HG03571 (cell line): ENCODE results near the gene ABHD6.
"Not testable (repeated sequence)": the region's sequence is repeated elsewhere in the genome, so short reads cannot be mapped to it uniquely, and the experiment has no call there.

Experiments used
- ATAC-seq: cut with Tn5 transposase; IDR thresholded peaks from one replicate; pipeline ENCODE4 v1.9.1; 2021; ENCODE audit not compliant: unreplicated experiment

The ABHD6 gene

DNA sequence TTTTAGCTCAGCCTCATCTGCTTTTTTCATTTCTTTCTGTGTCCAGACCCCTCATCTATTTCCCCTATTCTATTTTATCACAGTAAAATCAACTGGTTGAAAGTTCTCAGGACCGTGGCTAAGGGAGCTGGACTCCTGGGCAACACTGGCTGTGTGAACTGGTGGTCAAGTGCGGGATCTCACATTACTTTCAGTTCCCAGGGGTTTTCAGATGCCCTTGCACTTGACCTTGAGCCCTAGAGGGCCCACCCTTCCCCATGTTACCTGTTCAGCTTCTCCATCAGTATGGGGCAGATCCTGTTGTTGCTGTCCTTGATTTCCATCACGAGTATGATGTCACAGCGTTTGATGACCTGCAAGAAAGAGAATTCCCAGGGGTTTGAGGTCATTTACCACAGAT is 29.6 kb upstream of the ABHD6 start:
- ATAC-seq = no peak

DNA sequence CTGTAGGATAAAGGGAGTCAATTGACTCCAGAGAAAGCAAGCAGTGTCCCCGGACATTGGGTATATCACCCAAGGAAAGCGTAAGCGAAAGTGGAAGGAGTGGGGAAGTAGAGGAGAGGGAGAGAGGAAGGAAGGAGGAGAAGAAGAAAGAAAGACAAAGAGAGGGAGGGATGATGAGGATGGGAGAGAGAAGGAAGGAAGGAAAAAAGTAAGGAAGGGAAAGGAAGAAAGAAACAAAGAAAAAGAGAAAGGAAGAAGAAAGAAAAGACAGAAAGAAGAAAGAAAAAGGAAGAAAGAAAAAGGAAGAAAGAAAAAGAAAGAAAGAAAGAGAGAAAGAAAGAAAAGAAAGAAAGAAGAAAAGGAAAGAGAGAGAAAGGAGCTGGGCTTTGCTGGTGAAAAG is 27.7 kb upstream of the ABHD6 start:
- no peak for ATAC-seq

DNA sequence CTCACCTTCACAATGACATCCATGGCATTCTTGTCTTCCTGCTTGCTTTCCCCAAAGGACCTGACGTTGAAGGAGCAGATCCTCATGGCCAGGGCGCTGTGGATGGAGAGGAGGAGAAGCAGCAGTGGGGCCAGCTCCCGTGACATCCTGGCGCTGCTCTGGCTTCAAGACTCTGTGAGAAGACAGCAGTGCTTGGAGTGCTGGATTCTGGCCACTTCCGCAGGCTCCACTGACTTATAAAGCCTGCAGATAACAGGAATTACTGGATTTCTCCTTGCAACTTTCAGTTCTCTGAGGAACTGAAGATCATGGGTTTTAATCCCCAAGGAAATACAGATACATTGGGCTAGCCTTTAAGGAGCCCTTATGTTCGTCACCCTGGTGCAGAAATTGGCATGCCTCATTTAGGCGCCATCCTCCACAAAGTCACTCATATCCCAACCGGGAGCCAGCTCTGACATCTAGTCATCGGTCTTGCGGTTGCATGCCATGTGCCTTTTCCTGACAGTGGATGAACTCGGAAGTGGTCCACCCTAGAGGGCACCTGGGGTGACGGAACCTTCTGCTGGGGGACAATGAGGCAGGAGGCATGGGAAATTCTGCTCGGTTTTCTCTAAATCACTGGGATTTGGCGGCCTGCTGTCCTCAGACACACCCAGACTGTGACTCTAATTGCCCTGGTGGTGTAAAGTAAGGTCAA is 26.7 kb upstream of the ABHD6 start, which contains the start of gene DNASE1L3:
TSS of gene DNASE1L3 (minus strand) at position 212 of the 700 bp plus-strand sequence. CDS start at position 146, 66 bp downstream.
- ATAC-seq = no peak

DNA sequence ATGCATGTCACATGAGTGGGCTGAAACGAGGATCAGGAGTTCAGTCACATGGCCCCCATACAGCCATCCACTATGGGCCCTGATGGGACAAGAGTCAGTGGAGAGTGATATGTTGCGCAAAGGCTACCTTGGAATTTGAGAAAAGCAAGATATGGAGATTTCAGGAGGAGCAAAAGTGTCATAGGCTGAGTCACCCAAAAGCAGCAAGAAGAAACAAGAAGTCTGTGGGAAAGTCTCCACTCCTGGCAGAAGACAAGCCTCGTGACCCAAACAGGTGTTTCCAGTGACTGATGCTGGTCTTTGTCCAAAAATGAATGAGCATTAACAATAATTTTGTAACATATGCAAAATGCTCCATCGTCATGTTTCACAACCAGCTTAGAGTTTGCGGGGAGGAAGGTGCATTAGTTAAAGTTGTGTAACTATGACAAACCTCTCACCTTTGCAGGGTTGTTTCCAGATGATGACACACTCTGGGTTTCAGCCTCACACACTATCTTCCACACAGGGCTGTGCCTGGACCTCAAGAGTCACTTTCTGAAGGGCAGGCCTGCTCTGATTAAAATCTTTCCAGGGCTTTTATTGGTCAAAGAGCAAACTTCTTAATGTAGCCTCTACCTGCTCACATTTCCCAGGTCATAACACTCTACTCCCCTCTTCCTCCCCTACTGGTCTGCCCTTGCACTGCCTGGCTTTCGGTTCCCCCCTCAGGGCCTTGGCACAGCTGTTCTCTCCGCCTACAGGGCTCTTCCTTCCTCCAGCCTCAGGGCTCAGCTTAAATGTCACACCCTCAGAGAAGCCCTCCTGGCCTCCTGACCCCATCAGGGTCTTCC is 22.9 kb upstream of the ABHD6 start:
- ATAC-seq = peak; percentile 73

DNA sequence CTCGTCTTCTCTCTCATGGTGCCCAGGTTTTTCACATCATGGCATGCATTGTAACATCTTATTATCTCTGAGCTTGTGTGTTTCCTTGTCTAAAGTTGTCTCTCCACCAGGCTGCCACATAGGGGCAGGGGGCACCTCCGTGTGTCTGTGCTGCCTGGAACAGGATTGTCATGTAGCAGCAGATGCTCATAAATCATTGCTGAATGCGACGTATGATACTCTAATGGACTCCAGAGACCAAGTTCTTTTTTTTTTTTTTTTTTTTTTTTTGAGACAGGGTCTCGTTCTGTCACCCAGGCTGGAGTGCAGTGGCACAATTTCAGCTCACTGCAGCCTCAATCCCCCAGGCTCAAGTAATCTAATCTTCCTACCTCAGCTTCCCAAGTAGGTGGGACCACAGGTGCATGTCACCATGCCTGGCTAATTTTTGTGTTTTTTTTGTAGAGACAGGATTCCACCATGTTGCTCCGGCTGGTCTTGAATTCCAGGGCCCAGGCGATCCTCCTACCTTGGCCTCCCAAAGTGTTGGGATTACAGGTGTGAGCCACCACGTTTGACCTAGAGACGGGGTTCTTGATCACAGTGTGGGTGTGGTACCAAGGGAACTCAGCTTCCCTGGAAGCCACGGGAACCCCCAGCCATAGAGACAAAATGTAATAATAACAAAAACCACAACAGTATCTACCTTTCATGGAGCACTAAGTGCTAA is 22.1 kb upstream of the ABHD6 start:
- peak; percentile 1 for ATAC-seq

DNA sequence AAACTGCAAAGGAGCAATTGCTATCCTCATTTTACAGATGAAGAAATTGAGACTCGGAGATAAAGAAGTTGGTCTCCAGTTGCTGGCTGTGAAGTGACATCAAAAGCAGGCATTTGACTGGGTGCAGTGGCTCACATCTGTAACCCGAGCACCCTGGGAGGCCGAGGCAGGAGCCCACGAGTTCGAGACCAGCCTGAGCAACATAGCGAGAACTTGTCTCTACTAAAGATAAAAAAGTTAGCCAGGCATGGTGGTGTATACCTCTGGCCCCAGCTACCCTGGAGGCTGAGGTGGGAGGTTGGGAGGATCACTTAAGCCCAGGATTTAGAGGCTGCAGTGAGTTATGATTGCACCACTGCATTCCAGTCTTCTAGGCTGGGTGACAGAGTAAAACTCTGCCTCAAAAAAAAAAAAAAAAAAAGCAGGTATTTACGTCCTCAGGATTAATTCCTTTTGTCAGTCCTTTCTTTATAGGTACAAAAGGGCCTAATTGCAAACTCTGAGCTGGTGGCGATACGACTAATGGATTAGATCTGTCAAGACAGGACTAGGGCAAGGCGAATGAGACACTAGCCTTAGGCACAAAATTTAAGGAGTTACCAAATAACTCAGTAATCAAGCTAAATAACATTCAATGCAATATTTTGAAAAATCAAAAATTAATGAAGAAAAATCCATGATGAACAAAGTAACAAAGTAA is 20.9 kb upstream of the ABHD6 start:
- no peak for ATAC-seq

DNA sequence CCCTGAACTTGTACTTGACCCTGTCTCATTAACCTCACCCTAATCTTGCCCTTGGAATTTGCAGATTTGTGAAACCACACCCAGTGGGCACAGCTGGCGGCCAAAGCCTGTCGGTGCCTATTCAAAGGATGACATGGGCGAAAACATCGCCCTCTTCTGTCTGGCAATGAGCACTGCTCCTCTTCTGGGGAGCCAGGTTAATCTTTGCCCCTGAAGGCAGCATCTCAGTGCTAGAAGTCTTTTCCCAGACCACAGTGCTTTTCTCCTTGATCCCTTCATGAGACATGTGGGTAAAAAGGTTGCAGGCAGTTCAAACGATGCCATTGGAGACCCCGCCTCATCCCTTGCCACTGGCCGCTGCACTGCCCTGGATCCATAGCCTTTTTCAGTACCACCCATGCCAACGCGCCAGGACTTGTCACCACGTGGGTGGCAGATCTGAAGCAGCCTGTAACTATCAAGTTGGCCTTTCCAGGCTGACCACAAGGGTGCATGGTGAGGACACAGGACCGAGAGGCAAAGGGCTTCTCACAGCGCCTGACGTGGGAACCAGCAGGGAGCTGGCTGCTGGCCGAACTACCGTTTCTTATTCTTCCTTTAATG is 20.3 kb upstream of the ABHD6 start:
- ATAC-seq = peak; percentile 30

DNA sequence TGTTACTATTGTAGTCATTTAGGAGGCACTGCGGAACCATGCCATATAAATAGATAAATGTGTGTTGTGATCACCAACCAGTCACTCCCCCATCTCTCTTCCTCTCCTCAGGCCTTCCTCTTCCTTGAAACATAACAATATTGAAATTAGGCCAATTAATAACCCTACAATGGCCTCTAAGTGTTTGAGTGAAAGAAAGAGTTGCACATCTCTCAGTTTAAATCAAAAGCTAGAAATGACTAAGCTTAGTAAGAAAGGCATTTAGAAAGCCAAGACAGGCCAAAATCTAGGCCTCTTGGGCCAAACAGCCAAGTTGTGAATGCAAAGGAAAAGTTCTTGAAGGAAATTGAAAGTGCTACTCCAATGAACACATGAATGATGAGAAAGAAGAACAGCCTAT is 18.7 kb upstream of the ABHD6 start:
- no peak for ATAC-seq

DNA sequence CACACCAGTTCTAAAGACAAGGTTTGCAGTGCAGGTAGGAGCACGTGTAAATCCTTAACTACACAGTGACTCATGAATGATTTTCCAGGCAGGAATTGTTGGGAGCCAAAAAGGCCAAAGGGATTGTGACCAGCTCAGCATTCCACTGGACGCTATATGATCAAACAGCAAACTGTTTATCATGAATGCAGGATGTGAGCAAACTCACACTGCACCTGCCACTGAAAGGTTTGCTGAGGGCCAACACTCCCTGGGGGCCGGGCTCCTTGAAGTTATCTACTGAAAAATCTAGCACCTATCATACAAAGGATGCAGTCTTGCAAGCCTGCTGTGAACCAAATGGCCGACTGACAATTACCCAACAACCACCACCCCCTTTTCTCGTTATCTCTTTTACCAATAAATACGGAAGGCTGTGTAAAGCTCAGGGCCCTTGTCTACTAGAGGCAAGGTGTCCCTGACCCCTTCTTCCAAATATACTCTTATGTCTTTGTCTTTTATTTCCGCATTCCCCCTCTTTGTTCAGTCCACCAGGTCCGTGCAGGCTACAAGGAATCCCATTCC is 15.3 kb upstream of the ABHD6 start:
- no peak for ATAC-seq

DNA sequence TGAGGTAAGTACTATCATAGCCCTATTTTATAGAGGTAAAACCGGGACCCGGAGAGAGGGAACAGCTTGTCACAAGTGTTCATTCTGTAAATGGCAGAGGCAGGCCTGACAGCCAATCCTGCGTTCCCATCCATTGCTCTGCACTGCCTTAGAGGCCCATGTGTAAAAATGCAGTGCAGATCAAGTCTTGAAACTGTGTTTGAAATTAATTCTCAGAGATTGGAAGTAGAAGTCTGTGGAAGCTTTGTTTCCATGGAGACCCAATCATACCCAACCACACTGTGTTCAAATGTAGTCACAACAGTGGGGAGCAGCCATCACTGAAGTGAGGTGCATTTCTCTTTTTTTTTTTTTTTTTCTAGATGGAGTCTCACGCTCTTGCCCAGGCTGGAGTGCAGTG is 13.7 kb upstream of the ABHD6 start:
- ATAC-seq = no peak

DNA sequence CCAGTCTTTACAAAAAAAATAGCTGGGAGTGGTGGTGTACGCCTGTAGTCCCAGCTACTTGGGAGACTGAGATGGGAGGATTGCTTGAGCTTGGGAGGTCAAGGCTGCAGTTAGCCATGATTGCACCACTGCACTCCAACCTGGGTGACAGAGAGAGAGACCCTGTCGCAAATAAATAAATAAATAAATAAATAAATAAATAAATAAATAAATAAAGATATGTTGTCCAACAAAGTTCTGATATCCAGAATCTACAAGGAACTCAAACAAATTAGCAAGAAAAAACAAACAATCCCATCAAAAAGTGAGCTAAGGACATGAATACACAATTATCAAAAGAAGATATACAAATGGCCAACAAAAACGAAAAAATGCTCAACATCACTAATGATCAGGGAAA is 9.7 kb upstream of the ABHD6 start:
- not testable (repeated sequence) for ATAC-seq

DNA sequence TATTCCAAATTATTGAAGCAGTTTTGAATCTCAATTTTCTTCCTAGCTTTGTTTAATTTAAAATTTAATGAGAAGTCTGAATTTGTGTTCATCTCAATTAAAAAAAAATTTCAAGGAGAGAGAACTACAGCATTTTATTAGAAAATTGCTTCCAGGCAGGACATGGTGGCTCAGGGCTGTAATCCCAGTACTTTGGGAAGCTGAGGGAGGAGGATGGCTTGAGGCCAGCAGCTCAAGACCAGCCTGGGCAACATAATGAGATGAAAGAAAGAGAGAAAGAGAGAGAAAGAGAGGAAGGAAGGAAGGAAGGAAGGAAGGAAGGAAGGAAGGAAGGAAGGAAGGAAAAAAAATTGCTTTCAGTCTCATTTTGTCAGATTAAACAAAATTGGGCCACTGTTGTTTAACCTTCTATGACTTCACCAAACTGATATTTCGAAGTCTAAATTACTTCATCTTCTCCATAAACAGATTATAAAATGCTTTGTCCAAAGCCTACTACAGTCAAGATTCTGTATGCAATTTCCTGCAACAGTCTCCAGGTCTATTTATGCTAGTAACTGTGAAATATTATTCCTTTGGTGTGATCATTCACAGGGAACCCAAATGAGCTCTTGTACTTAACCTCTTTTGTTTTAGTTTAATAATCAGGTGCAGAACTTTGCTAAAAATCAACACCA is 6.6 kb upstream of the ABHD6 start:
- ATAC-seq = no peak

DNA sequence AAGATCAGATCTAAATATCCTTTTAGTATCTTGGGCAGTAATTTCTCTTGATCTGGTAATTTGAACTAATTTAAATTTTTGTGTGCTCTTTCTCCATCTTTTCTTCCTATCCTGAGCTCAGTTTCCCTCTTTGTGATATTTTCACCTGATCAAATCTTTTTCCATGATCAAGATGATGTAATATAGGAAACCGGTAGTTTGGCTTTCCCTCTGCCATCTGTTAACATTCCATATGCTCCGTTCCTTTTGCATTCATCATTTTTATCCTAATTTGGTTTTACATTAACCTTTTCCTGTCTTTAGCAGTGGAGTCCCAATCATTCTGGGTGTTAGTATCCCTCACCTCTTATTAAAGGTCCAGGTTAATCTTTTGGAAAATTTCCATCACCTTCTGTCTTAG is 5.9 kb upstream of the ABHD6 start:
- no peak for ATAC-seq

DNA sequence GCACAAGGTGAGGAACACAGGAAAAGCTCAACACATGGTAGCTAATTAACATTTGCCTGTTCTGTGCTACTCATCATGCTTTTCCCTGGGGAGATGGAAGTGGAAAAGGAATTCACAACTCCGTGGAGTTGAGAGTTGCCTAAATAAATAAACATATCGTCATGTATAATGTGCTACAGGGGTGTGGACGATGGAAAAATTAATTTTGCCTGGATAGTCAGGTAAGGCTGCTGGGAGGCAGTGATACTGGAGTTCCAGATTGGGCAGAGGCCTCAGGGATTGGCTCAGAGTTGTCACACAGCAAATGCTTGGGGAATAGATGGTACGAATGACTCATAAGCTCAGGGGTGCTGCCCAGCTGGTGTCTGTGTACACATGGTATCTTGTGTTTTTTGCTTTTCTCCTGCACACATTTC is 3.1 kb upstream of the ABHD6 start:
- ATAC-seq = no peak

DNA sequence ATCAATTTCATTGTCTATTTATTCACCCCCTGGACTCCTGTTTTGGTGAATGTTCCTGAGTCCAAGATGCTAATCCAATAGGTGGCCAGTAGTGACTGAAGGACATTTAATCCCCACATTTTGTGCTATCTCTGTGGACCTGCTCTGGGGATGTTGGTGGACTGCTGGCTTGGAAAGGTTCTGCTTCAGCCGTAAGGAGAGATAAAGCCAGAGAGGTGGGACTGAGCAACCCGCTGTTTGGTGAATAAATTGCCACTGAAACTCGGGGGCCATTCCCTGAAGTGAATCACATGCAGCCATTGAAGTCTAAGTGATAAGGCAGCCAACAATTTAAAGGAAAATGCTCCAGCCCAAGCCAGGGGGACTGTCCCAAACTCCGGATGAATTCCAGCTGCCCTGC is 1.6 kb upstream of the ABHD6 start:
- ATAC-seq = no peak

DNA sequence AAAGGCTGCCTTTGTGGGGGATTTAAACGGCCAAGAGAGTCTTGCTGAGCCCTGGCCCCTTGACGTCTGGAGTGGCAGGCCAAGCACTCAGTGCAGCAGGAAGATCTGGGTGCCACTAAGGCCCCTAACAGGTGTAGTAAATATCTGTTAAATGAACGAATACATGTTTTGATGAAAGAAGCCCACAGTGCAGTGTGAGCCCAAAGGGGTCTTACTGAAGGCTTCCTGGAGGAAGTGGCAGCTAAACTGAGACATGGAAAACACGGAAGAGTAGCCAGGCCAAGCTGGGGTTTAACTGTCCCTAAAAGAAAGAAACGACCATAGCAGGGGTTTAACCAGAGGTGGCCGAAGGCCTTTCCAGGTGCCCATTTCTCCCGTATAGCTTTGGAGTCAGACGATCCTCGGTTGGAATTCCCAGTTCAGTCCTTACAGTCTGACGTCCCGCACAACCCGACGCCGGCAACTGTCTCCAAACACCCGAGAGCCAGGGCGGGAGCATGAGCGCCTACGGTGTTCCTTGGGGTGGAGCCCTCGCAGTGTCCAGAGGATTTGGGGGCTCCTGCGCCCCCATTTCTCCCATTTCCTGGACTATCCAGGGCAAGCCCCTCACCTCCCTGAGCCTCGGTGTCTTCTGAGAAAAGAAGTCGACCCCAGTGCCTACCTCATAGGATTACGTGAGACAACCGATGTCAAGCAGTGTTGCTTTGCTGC is 910 bp upstream of the ABHD6 start:
- ATAC-seq = no peak

DNA sequence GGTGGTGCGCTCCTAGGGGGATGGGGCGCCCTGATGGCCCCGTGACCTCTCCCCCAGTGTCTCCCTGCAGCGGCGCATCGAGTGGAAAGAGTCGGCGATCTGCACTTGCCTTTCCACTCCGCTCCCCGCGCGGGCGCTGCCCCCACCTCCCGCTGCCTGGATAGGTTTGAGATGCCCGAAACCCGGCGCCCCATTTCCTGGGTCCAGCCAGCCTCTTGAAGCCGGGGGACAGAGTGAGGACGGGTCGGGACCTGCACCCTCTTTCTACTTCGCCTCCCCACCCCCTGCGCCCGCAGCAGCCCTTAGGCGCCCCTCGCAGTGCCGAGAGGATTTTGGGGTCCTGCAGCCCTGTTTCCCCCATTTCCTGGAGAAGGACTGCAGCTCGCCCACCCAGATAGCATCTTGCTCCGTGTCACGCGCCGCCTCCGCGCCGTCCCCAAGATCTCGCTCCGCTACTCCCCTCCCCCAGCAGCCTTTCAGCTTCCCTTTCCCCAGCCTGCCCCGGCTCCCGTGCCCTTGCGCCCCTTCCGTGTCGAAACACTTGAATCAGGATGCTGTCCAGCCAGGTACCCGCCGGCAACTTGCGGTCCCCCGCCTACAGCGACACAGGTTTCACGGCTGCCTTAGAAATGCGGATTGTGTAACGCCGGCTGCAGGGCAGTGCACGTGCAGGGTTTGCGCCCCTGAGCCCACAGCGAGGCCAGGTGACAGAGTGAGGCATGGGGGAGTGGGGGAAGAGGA is 519 bp downstream of the ABHD6 start:
- peak; percentile 41 for ATAC-seq

DNA sequence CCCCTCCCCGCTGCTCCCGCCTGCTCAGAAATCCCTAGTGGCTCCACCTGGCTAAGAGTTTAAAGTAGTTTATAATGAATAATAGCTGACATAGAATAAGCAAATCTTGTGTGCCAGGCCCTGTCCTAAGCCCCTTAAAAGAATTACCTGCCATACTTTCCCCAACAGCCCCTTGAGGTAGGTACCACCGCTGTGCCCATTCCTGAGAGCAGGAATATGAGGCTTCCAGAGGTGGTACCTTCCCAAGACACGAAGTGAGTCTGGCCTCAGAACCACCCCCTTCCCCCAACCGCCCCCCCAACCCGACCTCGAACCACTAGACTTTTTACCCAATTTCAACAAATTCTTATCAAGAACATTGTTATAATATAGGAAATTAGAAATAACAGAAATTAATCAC is 1.2 kb downstream of the ABHD6 start:
- no peak for ATAC-seq
